CD14-positive monocyte (primary cell): ENCODE results near the gene EXOC6B. TPM values are rescaled to one million over a fixed set of nuclear protein-coding genes. Genes with fewer than 3 reads are reported as not detected.

ENCODE experiments used
- DNase-seq, 3 donors: peaks; one replicate each; pipeline ENCODE4 v3.0.0-alpha.2; 2011 to 2022
- H2AFZ ChIP-seq: 2 replicates; pipeline ENCODE4 v1.6.0; 2012; ENCODE audit warnings: mild to moderate bottlenecking, low read depth, low read length, inconsistent platforms; ENCODE audit not compliant: insufficient read depth, poor library complexity, severe bottlenecking
- H3K27ac ChIP-seq, 2 donors: 1 replicate in 1 of 2; 2 replicates in 1 of 2; pipeline ENCODE4 v1.5.1; 2012 to 2013; ENCODE audit warnings: low read length in 2 of 2, control low read depth in 1 of 2, inconsistent platforms in 1 of 2, low read depth in 1 of 2, mild to moderate bottlenecking in 1 of 2
- H3K27me3 ChIP-seq, 2 donors: one replicate each; pipeline versions ENCODE4 v1.6.0 to v1.6.1; 2011 to 2013; ENCODE audit warnings: low read length in 2 of 2; ENCODE audit not compliant: control insufficient read depth in 2 of 2, insufficient read depth in 2 of 2
- H3K36me3 ChIP-seq, 2 donors: replicated peaks in 1 of 2; 1 replicate in 1 of 2; 2 replicates in 1 of 2; pipeline versions ENCODE4 v1.5.1 to v1.6.1; 2012 to 2013; ENCODE audit warnings: low read length in 2 of 2, control low read depth in 1 of 2, inconsistent platforms in 1 of 2, mild to moderate bottlenecking in 1 of 2; ENCODE audit not compliant: insufficient read depth in 2 of 2, control insufficient read depth in 1 of 2
- H3K4me1 ChIP-seq, 2 donors: 1 replicate in 1 of 2; 2 replicates in 1 of 2; pipeline versions ENCODE4 v1.5.1 to v1.6.1; 2012 to 2013; ENCODE audit warnings: low read length in 2 of 2, control low read depth in 1 of 2, inconsistent platforms in 1 of 2, mild to moderate bottlenecking in 1 of 2, moderate library complexity in 1 of 2; ENCODE audit not compliant: insufficient read depth in 2 of 2, control insufficient read depth in 1 of 2
- H3K4me2 ChIP-seq: replicated peaks from 2 replicates; pipeline ENCODE3; 2012; ENCODE audit warnings: low read length, moderate library complexity, mild to moderate bottlenecking; ENCODE audit not compliant: poor library complexity, severe bottlenecking; ENCODE audit errors: extremely low read depth
- H3K4me3 ChIP-seq, 3 experiments: fragments of 200-600 bp in 1 of 3; sonication (generic) in 1 of 3; replicated peaks in 1 of 3; 1 replicate in 2 of 3; 2 replicates in 1 of 3; pipeline ENCODE4 v1.5.1; 2011 to 2013; ENCODE audit warnings: low read length in 3 of 3, mild to moderate bottlenecking in 3 of 3, control low read depth in 2 of 3, low read depth in 2 of 3, inconsistent platforms in 1 of 3, moderate library complexity in 1 of 3
- H3K79me2 ChIP-seq: 2 replicates; pipeline ENCODE4 v1.6.0; 2012; ENCODE audit warnings: mild to moderate bottlenecking, control low read depth, inconsistent platforms, low read length, moderate library complexity; ENCODE audit not compliant: insufficient read depth
- H3K9ac ChIP-seq: 2 replicates; pipeline ENCODE4 v1.6.0; 2017; ENCODE audit warnings: low read length, mild to moderate bottlenecking; ENCODE audit not compliant: insufficient read depth, poor library complexity, severe bottlenecking
- H3K9me3 ChIP-seq, 2 donors: replicated peaks in 1 of 2; 1 replicate in 1 of 2; 2 replicates in 1 of 2; pipeline versions ENCODE4 v1.5.1 to v1.6.1; 2012 to 2013; ENCODE audit warnings: low read length in 2 of 2, control low read depth in 1 of 2; ENCODE audit not compliant: control insufficient read depth in 1 of 2, insufficient read depth in 1 of 2
- H4K20me1 ChIP-seq: 2 replicates; pipeline ENCODE4 v1.6.0; 2012; ENCODE audit warnings: mild to moderate bottlenecking, low read length, control low read depth, moderate library complexity; ENCODE audit not compliant: insufficient read depth
- H3K27ac Mint-ChIP-seq, 7 donors: one replicate each; pipeline ENCODE4 v1.8.0; 2020; ENCODE audit warnings: mild to moderate bottlenecking in 7 of 7, mixed read lengths in 7 of 7, moderate library complexity in 6 of 7, inconsistent platforms in 2 of 7
- H3K27me3 Mint-ChIP-seq, 3 donors: one replicate each; pipeline ENCODE4 v1.8.0; 2021 to 2022; ENCODE audit warnings: low read depth in 3 of 3, mild to moderate bottlenecking in 3 of 3, mixed read lengths in 3 of 3, moderate library complexity in 3 of 3, inconsistent platforms in 1 of 3
- H3K36me3 Mint-ChIP-seq, 2 donors: one replicate each; pipeline ENCODE4 v1.8.0; 2020; ENCODE audit warnings: mixed read lengths in 2 of 2, inconsistent platforms in 1 of 2, mild to moderate bottlenecking in 1 of 2
- H3K4me1 Mint-ChIP-seq: one replicate; pipeline ENCODE4 v1.8.0; 2020; ENCODE audit warnings: mild to moderate bottlenecking, mixed read lengths
- H3K4me3 Mint-ChIP-seq, 2 donors: one replicate each; pipeline ENCODE4 v1.8.0; 2020; ENCODE audit warnings: mild to moderate bottlenecking in 2 of 2, mixed read lengths in 2 of 2, moderate library complexity in 1 of 2
- H3K9me3 Mint-ChIP-seq, 7 donors: one replicate each; pipeline ENCODE4 v1.8.0; 2020 to 2022; ENCODE audit warnings: mixed read lengths in 7 of 7, mild to moderate bottlenecking in 6 of 7, moderate library complexity in 6 of 7, inconsistent platforms in 2 of 7
- CTCF ChIP-seq: fragments of 200-600 bp; IDR thresholded peaks from one replicate; pipeline ENCODE4 v1.8.0; 2022; ENCODE audit warnings: antibody characterized with exemption, mild to moderate bottlenecking
- WGBS: methylation state at CpG from one replicate; pipeline ENCODE4 v1.1.5; 2013; ENCODE audit warnings: missing lambda C conversion rate; ENCODE audit not compliant: insufficient coverage; 5-methylcytosine and 5-hydroxymethylcytosine counted together
- intact Hi-C, 2 donors: fragments of 100-400 bp; cut with micrococcal nuclease; formaldehyde crosslinking; loops; one replicate each; pipeline versions ENCODE4 v1.15.0 to v1.15.1; 2023
- polyA plus RNA-seq, 3 donors: library from polyadenylated mRNA; depleted of rRNA in 1 of 3; unstranded in 2 of 3; stranded (reverse) in 1 of 3; fragments of 300-500 nt in 2 of 3; fragments of >200 nt in 1 of 3; fragmentation: Illumina TruSeq in 2 of 3; gene quantifications; 1 replicate in 2 of 3; 2 replicates in 1 of 3; pipeline ENCODE4 v1.2.3, GENCODE V29; 2012 to 2021

The EXOC6B gene
- polyA plus RNA-seq, 3 donors = 1.8 to 2.8 (median 2.1) TPM

DNA sequence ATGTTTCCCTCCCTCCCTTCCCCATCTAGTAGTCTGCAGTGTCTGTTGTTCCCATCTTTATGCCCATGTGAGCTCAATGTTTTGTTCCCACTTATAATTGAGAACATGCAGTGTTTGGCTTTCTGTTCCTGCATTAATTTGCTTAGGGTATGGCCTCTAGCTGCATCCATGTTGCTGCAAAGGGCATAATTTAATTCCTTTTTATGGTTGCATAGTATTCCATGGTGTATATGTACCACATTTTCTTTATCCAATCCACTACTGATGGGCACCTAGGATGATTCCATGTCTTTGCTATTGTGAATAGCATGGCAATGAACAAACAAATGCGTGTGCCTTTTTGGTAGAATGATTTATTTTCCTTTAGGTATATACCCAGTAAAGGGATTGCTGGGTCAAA lies 617.6 kb downstream of the EXOC6B start:
- no peak overlapping the region for H3K27ac Mint-ChIP-seq
- no peaks in the 10 kb centered on the region for H3K4me1 ChIP-seq
- DNase-seq = no peak
- no peaks in the 10 kb centered on the region for H3K9me3 ChIP-seq
- no peak overlapping the region for H3K27ac ChIP-seq
- no peaks in the 10 kb centered on the region for H3K9me3 Mint-ChIP-seq
- H3K4me3 Mint-ChIP-seq = no peak overlapping the region
- H3K4me3 ChIP-seq = no peak overlapping the region
- intact Hi-C loops = no loop called here
- H2AFZ ChIP-seq = no peak overlapping the region
- WGBS = no CpG with 5 or more reads among the region's 1 CpG
- no peak overlapping the region for H3K9ac ChIP-seq
- H3K79me2 ChIP-seq = no peaks in the 10 kb centered on the region
- H3K36me3 ChIP-seq = no peaks in the 10 kb centered on the region
- H3K4me1 Mint-ChIP-seq = peaks cover 7% of the 10 kb centered on the region
- no peaks in the 10 kb centered on the region for H3K36me3 Mint-ChIP-seq
- peaks cover 0 to 3% (median 0%) of the 10 kb centered on the region in 3 donors for H3K27me3 Mint-ChIP-seq
- H3K27me3 ChIP-seq = no peaks in the 10 kb centered on the region
- no peak for TF ChIP-seq CTCF
- no peak overlapping the region for H3K4me2 ChIP-seq
- no peaks in the 10 kb centered on the region for H4K20me1 ChIP-seq

DNA sequence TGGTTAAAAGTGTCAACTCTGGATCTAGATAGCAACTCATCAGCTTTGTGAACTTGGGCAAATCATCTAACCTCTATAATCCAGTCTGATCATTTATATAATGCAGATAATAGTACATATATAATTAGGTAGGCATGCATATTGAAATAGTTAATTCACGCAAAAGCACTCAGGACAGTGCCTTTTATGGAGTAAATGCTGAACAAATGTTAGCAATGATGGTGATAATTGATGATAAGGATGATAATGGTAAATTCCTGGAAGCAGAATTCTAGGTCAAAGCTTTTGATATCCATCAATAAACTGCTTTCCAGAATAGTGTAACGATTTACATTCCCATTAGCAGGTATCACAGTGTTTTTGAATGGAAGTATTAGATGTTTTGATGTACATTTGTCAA lies 618.5 kb downstream of the EXOC6B start:
- no peaks in the 10 kb centered on the region for H3K36me3 Mint-ChIP-seq
- H4K20me1 ChIP-seq = no peaks in the 10 kb centered on the region
- H3K27me3 Mint-ChIP-seq = peaks cover 0 to 3% (median 0%) of the 10 kb centered on the region in 3 donors
- H3K4me3 Mint-ChIP-seq = no peak overlapping the region
- H3K36me3 ChIP-seq = no peaks in the 10 kb centered on the region
- no peak overlapping the region for H3K4me3 ChIP-seq
- H3K27ac ChIP-seq = no peak overlapping the region
- TF ChIP-seq CTCF = no peak
- WGBS = no CpG with 5 or more reads among the region's 2 CpGs
- peaks cover 7% of the 10 kb centered on the region for H3K4me1 Mint-ChIP-seq
- H3K4me2 ChIP-seq = no peak overlapping the region
- no peak overlapping the region for H2AFZ ChIP-seq
- H3K9me3 Mint-ChIP-seq = no peaks in the 10 kb centered on the region
- intact Hi-C loops = no loop called here
- H3K9me3 ChIP-seq = no peaks in the 10 kb centered on the region
- DNase-seq = no peak
- no peaks in the 10 kb centered on the region for H3K27me3 ChIP-seq
- H3K4me1 ChIP-seq = no peaks in the 10 kb centered on the region
- no peak overlapping the region for H3K27ac Mint-ChIP-seq
- H3K9ac ChIP-seq = no peak overlapping the region
- no peaks in the 10 kb centered on the region for H3K79me2 ChIP-seq
